Measurements from ENCODE around the gene PDE8B. TPM values are rescaled to one million over a fixed set of nuclear protein-coding genes. Genes with fewer than 3 reads are reported as not detected.

The PDE8B gene
- total RNA-seq, 1 donor from 2014 or later, result 5.3 TPM

GRCh38 chr5:77186652-77187370 lies 23.7 kb upstream of the PDE8B start:
- no peak for DNase-seq

- DNase-seq, result no peak
Measured at GRCh38 chr5:77189421-77189820, 21.1 kb upstream of the PDE8B start.

- DNase-seq, result no peak
Measured at GRCh38 chr5:77192441-77193050, 17.9 kb upstream of the PDE8B start.

DNA sequence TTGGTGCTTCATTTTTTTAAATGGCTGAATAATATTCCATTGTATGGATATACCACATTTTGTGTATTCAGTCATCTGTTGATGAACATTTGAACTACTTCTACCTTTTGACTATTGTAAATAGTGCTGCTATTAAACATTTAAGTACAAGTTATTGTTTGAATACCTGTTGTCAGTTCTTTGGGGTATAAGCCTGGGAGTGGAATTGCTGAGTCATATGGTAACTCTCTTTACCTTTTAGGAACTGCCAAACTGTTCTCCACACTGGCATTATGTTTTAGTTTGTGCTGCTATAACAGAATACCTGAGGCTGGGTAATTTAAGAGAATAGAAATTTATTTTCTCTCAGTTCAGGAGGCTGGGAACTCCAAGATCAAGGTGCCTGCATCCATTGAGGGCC lies 15.7 kb upstream of the PDE8B start:
- no peak for DNase-seq

DNA sequence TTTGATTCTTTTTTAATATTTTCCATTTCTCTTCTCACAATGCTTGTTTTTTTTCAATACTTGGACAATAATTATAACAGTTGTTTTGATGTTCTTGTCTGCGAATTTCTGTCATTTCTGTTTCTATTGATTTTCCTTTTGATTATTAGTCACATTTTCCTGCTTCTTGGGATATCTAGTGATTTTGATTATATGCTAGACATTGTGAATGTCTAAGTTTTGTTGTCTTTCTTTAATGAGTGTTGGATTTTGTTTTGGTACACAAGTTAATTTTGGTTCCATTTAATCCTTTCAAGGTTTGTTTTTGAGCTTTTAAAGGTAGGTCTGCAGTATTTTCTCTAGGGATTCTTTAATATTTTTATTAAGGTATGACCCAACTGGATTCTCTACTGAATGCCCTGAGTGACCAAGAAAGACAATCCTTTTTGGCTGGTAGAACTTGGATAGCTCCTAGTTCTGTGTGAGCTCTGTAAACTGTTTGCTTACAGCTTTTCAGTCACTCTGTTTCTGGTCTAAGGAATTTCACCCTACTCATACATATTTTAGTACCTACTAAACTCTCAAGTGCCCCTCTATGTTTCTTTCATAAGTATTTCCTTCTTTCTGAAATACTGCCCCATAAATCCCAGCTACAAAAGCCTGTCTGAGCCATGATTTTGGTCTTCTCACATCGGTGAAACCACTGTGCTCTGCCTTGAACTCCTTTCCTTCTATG lies 12.5 kb upstream of the PDE8B start:
- no peak for DNase-seq

DNA sequence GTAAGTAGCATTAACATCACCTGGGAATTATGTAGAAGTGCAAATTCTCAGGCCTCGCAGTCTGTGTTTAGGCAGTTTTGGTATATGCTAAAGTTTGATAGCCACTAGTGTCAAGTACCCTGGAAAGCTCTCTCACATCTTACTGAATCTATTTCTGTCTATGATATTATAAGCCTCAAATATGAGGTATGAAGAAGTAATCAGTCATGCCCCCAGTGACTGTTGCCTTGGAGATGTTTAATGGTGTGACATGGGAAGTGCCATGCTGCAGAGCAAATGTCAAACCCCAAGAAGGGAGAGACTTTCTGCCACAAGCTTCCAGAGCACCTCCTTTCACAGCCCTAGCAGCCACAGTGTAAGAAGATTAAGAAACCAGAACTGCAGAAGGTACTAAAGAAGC lies 9.8 kb upstream of the PDE8B start:
- no peak for DNase-seq

DNA sequence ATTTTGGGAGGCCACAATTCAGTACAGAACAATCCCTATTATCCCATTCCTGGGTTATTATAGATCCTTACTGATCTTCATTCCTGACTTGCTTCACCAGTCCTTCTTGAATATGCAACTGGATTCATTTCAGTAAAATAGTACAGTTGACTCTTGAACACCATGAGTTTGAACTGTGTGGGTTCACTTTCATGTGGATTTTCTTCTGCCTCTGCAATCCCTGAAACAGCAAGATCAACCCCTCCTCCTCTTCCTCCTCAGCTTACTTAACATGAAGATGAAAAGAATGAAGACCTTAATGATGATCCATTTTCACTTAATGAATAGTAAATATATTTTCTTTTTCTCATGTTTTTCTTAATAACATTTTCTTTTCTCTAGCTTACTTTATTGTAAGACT lies 8.3 kb upstream of the PDE8B start:
- no peak for DNase-seq

DNA sequence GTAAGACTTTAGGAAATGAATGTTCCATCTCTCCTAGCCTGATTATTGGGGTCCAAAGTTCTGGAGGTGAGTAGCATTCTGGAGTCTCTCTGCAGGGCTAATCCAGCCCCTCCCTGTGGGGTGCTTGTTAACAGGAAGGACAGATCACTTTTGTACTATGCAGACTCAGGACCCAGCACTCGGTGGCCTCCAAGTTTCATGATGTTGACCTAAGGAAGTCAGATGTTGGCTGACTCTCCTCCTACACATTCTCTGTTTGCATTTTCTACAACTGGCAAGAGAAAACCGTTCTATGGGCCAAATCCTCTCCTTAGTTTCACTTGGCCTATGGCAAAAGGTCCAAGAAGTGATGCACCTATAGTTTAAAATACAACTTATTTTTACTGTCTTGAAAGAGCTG lies 5.5 kb upstream of the PDE8B start:
- no peak for DNase-seq

GRCh38 chr5:77208507-77209163 lies 1.8 kb upstream of the PDE8B start:
- no peak for DNase-seq

- DNase-seq, result no peak
Measured at GRCh38 chr5:77209495-77210090, 887 bp upstream of the PDE8B start.

DNA sequence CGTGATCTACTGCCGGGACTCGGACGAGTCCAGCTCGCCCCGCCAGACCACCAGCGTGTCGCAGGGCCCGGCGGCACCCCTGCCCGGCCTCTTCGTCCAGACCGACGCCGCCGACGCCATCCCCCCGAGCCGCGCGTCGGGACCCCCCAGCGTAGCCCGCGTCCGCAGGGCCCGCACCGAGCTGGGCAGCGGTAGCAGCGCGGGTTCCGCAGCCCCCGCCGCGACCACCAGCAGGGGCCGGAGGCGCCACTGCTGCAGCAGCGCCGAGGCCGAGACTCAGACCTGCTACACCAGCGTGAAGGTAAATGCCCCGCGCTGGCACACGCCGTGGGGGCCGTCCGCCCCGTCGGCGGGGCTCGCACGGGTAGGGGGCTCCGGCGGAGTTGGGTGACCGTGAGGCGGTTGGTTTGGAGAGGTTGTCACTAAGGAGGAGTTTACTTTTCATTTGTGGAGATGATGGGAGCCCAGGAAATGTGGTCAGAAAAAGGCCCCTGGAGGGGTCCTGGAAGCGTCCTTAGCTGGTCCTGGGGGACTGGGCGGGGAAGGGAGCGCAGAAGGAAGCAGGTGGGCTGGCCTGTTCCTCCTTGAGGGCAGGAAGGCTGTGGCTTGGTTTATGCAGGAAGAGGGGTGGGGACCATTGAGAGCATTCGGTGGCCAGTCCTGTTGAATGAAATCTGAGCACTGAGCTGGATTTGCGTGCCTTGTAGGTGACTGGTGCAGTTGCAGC lies 647 bp downstream of the PDE8B start:
- DNase-seq, result no peak

DNA sequence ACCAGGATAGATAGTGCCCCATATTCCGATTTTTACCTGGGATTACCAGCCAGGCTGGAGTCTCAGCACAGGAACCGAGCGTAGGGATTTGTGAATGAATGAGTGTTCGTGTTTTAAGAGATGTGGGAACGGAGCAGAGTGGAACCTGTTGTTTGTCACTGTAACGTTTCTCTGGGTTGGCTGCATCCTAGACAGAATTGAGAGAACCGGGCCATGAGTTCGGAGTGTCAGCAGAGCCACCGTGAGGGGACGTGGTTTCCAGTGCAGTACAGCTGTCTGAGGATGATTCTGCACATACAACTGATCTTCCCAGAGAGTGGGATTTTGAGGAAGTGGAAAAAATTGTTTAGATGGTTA lies 1.2 kb downstream of the PDE8B start:
- no peak for DNase-seq

GRCh38 chr5:77213601-77214000 lies 3.1 kb downstream of the PDE8B start:
- DNase-seq, result no peak

DNA sequence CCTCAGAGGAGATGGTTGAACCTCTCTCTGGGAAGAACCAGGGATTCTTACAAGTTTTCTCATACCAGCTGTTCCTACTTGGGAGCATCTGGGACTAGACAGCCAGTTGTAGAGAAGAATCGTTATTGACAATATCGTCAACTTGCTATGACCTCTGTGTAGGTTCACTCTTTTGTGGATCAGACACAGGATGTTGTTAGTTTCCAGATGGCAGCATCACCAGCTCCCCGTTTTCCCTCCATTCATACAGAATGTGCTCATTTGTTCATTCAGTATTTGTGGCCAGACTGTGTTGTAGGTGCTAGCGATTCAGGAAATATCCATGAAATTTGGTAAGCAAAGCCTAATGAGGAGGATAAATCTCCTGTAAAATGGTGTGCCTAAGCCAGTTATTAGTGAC lies 3.7 kb downstream of the PDE8B start:
- no peak for DNase-seq

GRCh38 chr5:77218263-77218662 lies 7.8 kb downstream of the PDE8B start:
- DNase-seq, result no peak

GRCh38 chr5:77221115-77221514 lies 10.6 kb downstream of the PDE8B start:
- DNase-seq, result no peak

GRCh38 chr5:77222722-77223121 lies 12.2 kb downstream of the PDE8B start:
- no peak for DNase-seq

DNA sequence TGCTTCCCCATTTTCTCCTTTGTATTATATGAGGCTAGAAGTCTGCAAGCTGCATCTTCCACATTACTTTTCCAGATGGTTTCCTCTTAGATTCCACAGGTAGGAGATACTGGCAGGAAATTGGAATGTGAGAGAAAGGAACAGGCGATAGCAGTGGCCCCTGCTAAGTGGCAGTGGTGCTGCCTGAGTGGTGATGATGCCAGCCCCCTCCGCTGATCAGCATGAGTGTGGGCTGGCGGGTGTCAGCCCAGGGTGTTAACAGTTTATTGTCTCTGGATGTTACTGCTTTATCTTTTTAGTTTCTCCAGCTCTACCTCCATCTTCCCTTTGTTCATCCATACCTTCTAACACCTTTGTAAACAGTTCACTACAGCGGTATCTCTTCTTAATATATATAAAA lies 13.2 kb downstream of the PDE8B start:
- no peak for DNase-seq

GRCh38 chr5:77224672-77225355 lies 14.3 kb downstream of the PDE8B start:
- no peak for DNase-seq

GRCh38 chr5:77225531-77225930 lies 15.1 kb downstream of the PDE8B start:
- DNase-seq, result no peak

- DNase-seq, result no peak
Measured at GRCh38 chr5:77229887-77230286, 19.4 kb downstream of the PDE8B start.
